GM19438 (cell line): ENCODE measurements around the gene HHATL.

Experiments used
- ATAC-seq: cut with Tn5 transposase; IDR thresholded peaks from one replicate; pipeline ENCODE4 v1.9.1; 2021; ENCODE audit warnings: low read depth; ENCODE audit not compliant: unreplicated experiment

The HHATL gene

GRCh38 chr3:42656680-42657610, 45.7 kb downstream of the HHATL start:
- no peak for ATAC-seq

GRCh38 chr3:42655980-42656679, 46.5 kb downstream of the HHATL start:
- no peak for ATAC-seq

GRCh38 chr3:42655331-42655888, 47.2 kb downstream of the HHATL start:
- ATAC-seq = no peak

- no peak for ATAC-seq
Observed at GRCh38 chr3:42654331-42655201, 48.0 kb downstream of the HHATL start.

GRCh38 chr3:42653560-42654330, 48.9 kb downstream of the HHATL start, which contains the start of gene ZBTB47:
ZBTB47 (plus strand) TSS chr3:42653697; CDS start chr3:42658356, 4,659 bp downstream.
- ATAC-seq = no peak

- ATAC-seq = no peak
Observed at GRCh38 chr3:42653303-42653559, 49.4 kb downstream of the HHATL start.

- peak; percentile 84 for ATAC-seq
Observed at GRCh38 chr3:42652611-42653302, 49.8 kb downstream of the HHATL start.

GRCh38 chr3:42652251-42652610, 50.4 kb downstream of the HHATL start:
- ATAC-seq = peak; percentile 17

GRCh38 chr3:42651248-42652091, 51.1 kb downstream of the HHATL start:
- ATAC-seq = no peak

- ATAC-seq = no peak
Observed at GRCh38 chr3:42649783-42650182, 52.8 kb downstream of the HHATL start.

- no peak for ATAC-seq
Observed at GRCh38 chr3:42649006-42649405, 53.6 kb downstream of the HHATL start.

- no peak for ATAC-seq
Observed at GRCh38 chr3:42647821-42648459, 54.7 kb downstream of the HHATL start.
